H1 (cell line): ENCODE results near the gene RNF224. TPM values are rescaled to one million over a fixed set of nuclear protein-coding genes. Genes with fewer than 3 reads are reported as not detected.

Experiments used
- CTCF ChIA-PET: fragments of 300-600 bp; sonication (Branson Sonifier 250); formaldehyde crosslinking; loops from one replicate; lab custom pipeline; 2021; ENCODE audit not compliant: partially characterized antibody; lab: Charles Lee
- POLR2A ChIA-PET: fragments of 300-600 bp; sonication (Branson Sonifier 250); formaldehyde crosslinking; loops from one replicate; lab custom pipeline; 2021; ENCODE audit warnings: inconsistent platforms; ENCODE audit not compliant: partially characterized antibody; lab: Charles Lee
- DNase-seq, 2 experiments: peaks; one replicate each; pipeline versions ENCODE4 v3.0.0 to v3.0.0-alpha.2; 2010 to 2022; ENCODE audit warnings: low spot score in 2 of 2, low read depth in 1 of 2, mixed read lengths in 1 of 2
- FAIRE-seq: peaks from 2 replicates; lab custom pipeline; 2011; peaks lifted over from hg19 to GRCh38; lab: Jason Lieb, UNC
- H2AFZ ChIP-seq: 2 replicates; pipeline ENCODE4 v1.8.1; 2012; ENCODE audit warnings: low read length, inconsistent platforms
- H2AK5ac ChIP-seq: 2 replicates; pipeline ENCODE4 v1.6.1; 2013; ENCODE audit warnings: low read depth, low read length
- H2BK120ac ChIP-seq: replicated peaks from 2 replicates; pipeline ENCODE3; 2013; ENCODE audit warnings: low read depth, low read length, inconsistent platforms
- H2BK12ac ChIP-seq: 2 replicates; pipeline ENCODE4 v1.6.1; 2013; ENCODE audit warnings: low read depth, low read length
- H2BK15ac ChIP-seq: 2 replicates; pipeline ENCODE4 v1.6.1; 2013; ENCODE audit warnings: low read length
- H2BK20ac ChIP-seq: 2 replicates; pipeline ENCODE4 v1.6.1; 2013; ENCODE audit warnings: low read length
- H2BK5ac ChIP-seq: 2 replicates; pipeline ENCODE4 v1.6.1; 2013; ENCODE audit warnings: low read depth, low read length
- H3K14ac ChIP-seq: 2 replicates; pipeline ENCODE4 v1.6.1; 2013; ENCODE audit warnings: inconsistent platforms; ENCODE audit not compliant: insufficient read length
- H3K18ac ChIP-seq: 2 replicates; pipeline ENCODE4 v1.6.1; 2013; ENCODE audit warnings: low read length; ENCODE audit errors: extremely low read depth
- H3K23ac ChIP-seq: 2 replicates; pipeline ENCODE4 v1.6.1; 2013; ENCODE audit warnings: inconsistent platforms; ENCODE audit not compliant: insufficient read length
- H3K23me2 ChIP-seq: 2 replicates; pipeline ENCODE4 v1.6.1; 2013; ENCODE audit warnings: low read depth, low read length
- H3K27ac ChIP-seq: 2 replicates; pipeline ENCODE4 v1.6.1; 2011; ENCODE audit warnings: low read depth, low read length, inconsistent platforms
- H3K27me3 ChIP-seq, 4 experiments: replicated peaks in 1 of 4; 1 replicate in 1 of 4; 2 replicates in 3 of 4; pipeline versions ENCODE4 v1.6.1 to v1.8.1; 2011 to 2013; ENCODE audit warnings: low read length in 3 of 4, mild to moderate bottlenecking in 3 of 4, inconsistent platforms in 2 of 4, mixed read lengths in 2 of 4, moderate library complexity in 1 of 4; ENCODE audit not compliant: control insufficient read depth in 3 of 4, insufficient read depth in 3 of 4; ENCODE audit errors: extremely low read depth in 1 of 4
- H3K36me3 ChIP-seq, 4 experiments: 2 replicates each; pipeline versions ENCODE4 v1.6.1 to v1.8.1; 2011 to 2013; ENCODE audit warnings: mild to moderate bottlenecking in 4 of 4, low read length in 3 of 4, moderate library complexity in 2 of 4, control low read depth in 1 of 4, inconsistent platforms in 1 of 4; ENCODE audit not compliant: insufficient read depth in 4 of 4, control insufficient read depth in 2 of 4
- H3K4ac ChIP-seq: replicated peaks from 2 replicates; pipeline ENCODE3; 2013; ENCODE audit warnings: low read length, low read depth, mixed read lengths, inconsistent platforms; ENCODE audit not compliant: insufficient read length
- H3K4me1 ChIP-seq, 4 experiments: replicated peaks in 1 of 4; 1 replicate in 1 of 4; 2 replicates in 3 of 4; pipeline versions ENCODE4 v1.6.1 to v1.8.1; 2011 to 2013; ENCODE audit warnings: low read length in 3 of 4, inconsistent platforms in 2 of 4, mixed read lengths in 1 of 4; ENCODE audit not compliant: insufficient read depth in 4 of 4, control insufficient read depth in 3 of 4
- H3K4me2 ChIP-seq, 2 experiments: 2 replicates each; pipeline versions ENCODE4 v1.6.1 to v1.8.1; 2011 to 2013; ENCODE audit warnings: low read depth in 2 of 2, low read length in 2 of 2, control low read depth in 1 of 2, inconsistent platforms in 1 of 2, mild to moderate bottlenecking in 1 of 2; ENCODE audit not compliant: insufficient read depth in 1 of 2
- H3K4me3 ChIP-seq, 4 experiments: fragments of 200-600, 300-600 bp in 1 of 4; sonication (generic), shearing (Covaris generic), sonication (Bioruptor Twin) in 1 of 4; 2 replicates each; pipeline versions ENCODE4 v1.5.1 to v1.8.1; 2011 to 2016; ENCODE audit warnings: low read length in 4 of 4, low read depth in 3 of 4, control low read depth in 2 of 4, inconsistent platforms in 2 of 4, mild to moderate bottlenecking in 2 of 4, mixed read lengths in 1 of 4, moderate library complexity in 1 of 4; ENCODE audit not compliant: insufficient read depth in 2 of 4; ENCODE audit errors: extremely low read depth in 1 of 4
- H3K56ac ChIP-seq: replicated peaks from 2 replicates; pipeline ENCODE3; 2013; ENCODE audit warnings: low read depth, mild to moderate bottlenecking, mixed read lengths, low read length, inconsistent platforms; ENCODE audit not compliant: insufficient read length
- H3K79me1 ChIP-seq: 2 replicates; pipeline ENCODE4 v1.6.1; 2013; ENCODE audit warnings: low read depth, low read length, control low read depth
- H3K79me2 ChIP-seq, 2 experiments: 2 replicates each; pipeline versions ENCODE4 v1.6.1 to v1.8.1; 2012 to 2013; ENCODE audit warnings: low read length in 2 of 2, mild to moderate bottlenecking in 2 of 2, inconsistent platforms in 1 of 2; ENCODE audit not compliant: insufficient read depth in 2 of 2, control insufficient read depth in 1 of 2
- H3K9ac ChIP-seq, 4 experiments: replicated peaks in 1 of 4; 1 replicate in 1 of 4; 2 replicates in 3 of 4; pipeline versions ENCODE4 v1.6.1 to v1.8.1; 2011 to 2013; ENCODE audit warnings: low read depth in 3 of 4, low read length in 3 of 4, control low read depth in 2 of 4, mild to moderate bottlenecking in 2 of 4, moderate library complexity in 2 of 4, inconsistent platforms in 1 of 4; ENCODE audit errors: extremely low read depth in 1 of 4
- H3K9me3 ChIP-seq, 2 experiments: 2 replicates each; pipeline versions ENCODE4 v1.6.1 to v1.8.1; 2012 to 2013; ENCODE audit warnings: mild to moderate bottlenecking in 2 of 2, moderate library complexity in 2 of 2, control low read depth in 1 of 2, inconsistent platforms in 1 of 2, low read depth in 1 of 2, low read length in 1 of 2, mixed read lengths in 1 of 2; ENCODE audit not compliant: insufficient read depth in 2 of 2
- H4K20me1 ChIP-seq, 2 experiments: replicated peaks in 1 of 2; 2 replicates each; pipeline versions ENCODE3 to v1.8.1; 2011 to 2013; ENCODE audit warnings: inconsistent platforms in 2 of 2, low read length in 2 of 2, mild to moderate bottlenecking in 1 of 2; ENCODE audit not compliant: insufficient read depth in 2 of 2, control insufficient read depth in 1 of 2
- H4K5ac ChIP-seq: 2 replicates; pipeline ENCODE4 v1.6.1; 2013; ENCODE audit warnings: low read length, low read depth, mixed read lengths, inconsistent platforms; ENCODE audit not compliant: insufficient read length
- H4K8ac ChIP-seq: 2 replicates; pipeline ENCODE4 v1.8.0; 2013; ENCODE audit warnings: mild to moderate bottlenecking, moderate library complexity, low read length, inconsistent platforms; ENCODE audit not compliant: insufficient read depth; ENCODE audit errors: extremely low read depth
- H4K91ac ChIP-seq: replicated peaks from 2 replicates; pipeline ENCODE3; 2013; ENCODE audit warnings: low read length, mixed read lengths, inconsistent platforms; ENCODE audit not compliant: insufficient read length
- BACH1 ChIP-seq: IDR thresholded peaks from 2 replicates; pipeline ENCODE4 v1.6.1; 2012; ENCODE audit warnings: low read length, improper control_type of control experiment
- CEBPB ChIP-seq: IDR thresholded peaks from 2 replicates; pipeline ENCODE4 v1.6.1; 2012; ENCODE audit warnings: low read depth, low read length
- CHD2 ChIP-seq: IDR thresholded peaks from 2 replicates; pipeline ENCODE4 v1.6.1; 2012; ENCODE audit warnings: low read length, improper control_type of control experiment
- CREB1 ChIP-seq: IDR thresholded peaks from 2 replicates; pipeline ENCODE4 v1.6.1; 2012; ENCODE audit warnings: inconsistent platforms
- CTBP2 ChIP-seq: IDR thresholded peaks from 2 replicates; pipeline ENCODE4 v1.7.0; 2011; ENCODE audit warnings: borderline replicate concordance, mild to moderate bottlenecking, moderate library complexity, mixed read lengths, low read length; ENCODE audit not compliant: insufficient read depth, insufficient read length
- EP300 ChIP-seq, 2 experiments: IDR thresholded peaks; 1 replicate in 1 of 2; 2 replicates in 1 of 2; pipeline ENCODE4 v1.6.1; 2011 to 2012; ENCODE audit warnings: low read depth in 2 of 2, low read length in 2 of 2, mild to moderate bottlenecking in 2 of 2, borderline replicate concordance in 1 of 2, inconsistent platforms in 1 of 2, moderate library complexity in 1 of 2
- GABPA ChIP-seq: IDR thresholded peaks from 2 replicates; pipeline ENCODE4 v1.6.1; 2011; ENCODE audit warnings: mild to moderate bottlenecking, low read length, moderate library complexity, borderline replicate concordance; ENCODE audit not compliant: insufficient read depth
- HDAC2 ChIP-seq, 2 experiments: fragments of 300-600 bp in 1 of 2; sonication (generic) in 1 of 2; IDR thresholded peaks; 2 replicates each; pipeline ENCODE4 v1.6.1; 2011 to 2012; ENCODE audit warnings: low read depth in 2 of 2, low read length in 2 of 2, mild to moderate bottlenecking in 2 of 2, moderate library complexity in 2 of 2, borderline replicate concordance in 1 of 2, inconsistent platforms in 1 of 2
- POLR2AphosphoS5 ChIP-seq: IDR thresholded peaks from 2 replicates; pipeline ENCODE4 v1.6.1; 2011; ENCODE audit warnings: low read depth, low read length
- POU5F1 ChIP-seq: IDR thresholded peaks from 2 replicates; pipeline ENCODE4 v1.6.1; 2011; ENCODE audit warnings: low read depth, mild to moderate bottlenecking, low read length, moderate library complexity
- RNF2 ChIP-seq: fragments of 200-900, 300-1000 bp; sonication (generic); IDR thresholded peaks from 2 replicates; pipeline ENCODE4 v1.7.1; 2016; ENCODE audit warnings: borderline replicate concordance, low read depth, mild to moderate bottlenecking, antibody characterized with exemption, low read length; ENCODE audit not compliant: poor library complexity, severe bottlenecking; ENCODE audit errors: missing control alignments
- WGBS, 2 experiments: shearing (Covaris generic) in 1 of 2; methylation state at CpG; one replicate each; pipeline versions ENCODE4 v1.1.6 to v1.1.7; 2013 to 2015; ENCODE audit warnings: low lambda C conversion rate in 2 of 2, mixed read lengths in 2 of 2, inconsistent platforms in 1 of 2, low coverage in 1 of 2, missing lambda C conversion rate in 1 of 2; ENCODE audit not compliant: insufficient replicate concordance in 2 of 2, insufficient coverage in 1 of 2, insufficient read length in 1 of 2; ENCODE audit errors: extremely low coverage in 1 of 2, missing lambda C conversion rate in 1 of 2; 5-methylcytosine and 5-hydroxymethylcytosine counted together
- polyA plus RNA-seq, 7 experiments: library from polyadenylated mRNA; depleted of rRNA in 3 of 7; stranded (reverse) in 5 of 7; unstranded in 2 of 7; fragments of >200 nt in 5 of 7; fragments of 200-250 nt in 2 of 7; gene quantifications; 1 replicate in 5 of 7; 2 replicates in 1 of 7; 4 replicates in 1 of 7; pipeline versions ENCODE4 v1.2.1 to v1.2.3, GENCODE V29; 2011 to 2013; ENCODE audit warnings: missing spikeins in 2 of 7, mixed read lengths in 2 of 7
- total RNA-seq: library from RNA; stranded (reverse); fragmentation: NEBNext Ultra II Directional; extraction: Animal tissue kit (Norgen Biotek cat#: 25700); gene quantifications from 2 replicates; pipeline ENCODE4 v1.2.1, GENCODE V29; 2021

Gene RNF224
- total and polyA plus RNA-seq, 2 of the 8 experiments (the other 6 are each of a cell fraction or from before 2014, with no cell fraction given): 0.24 TPM; not detected in 1

DNA sequence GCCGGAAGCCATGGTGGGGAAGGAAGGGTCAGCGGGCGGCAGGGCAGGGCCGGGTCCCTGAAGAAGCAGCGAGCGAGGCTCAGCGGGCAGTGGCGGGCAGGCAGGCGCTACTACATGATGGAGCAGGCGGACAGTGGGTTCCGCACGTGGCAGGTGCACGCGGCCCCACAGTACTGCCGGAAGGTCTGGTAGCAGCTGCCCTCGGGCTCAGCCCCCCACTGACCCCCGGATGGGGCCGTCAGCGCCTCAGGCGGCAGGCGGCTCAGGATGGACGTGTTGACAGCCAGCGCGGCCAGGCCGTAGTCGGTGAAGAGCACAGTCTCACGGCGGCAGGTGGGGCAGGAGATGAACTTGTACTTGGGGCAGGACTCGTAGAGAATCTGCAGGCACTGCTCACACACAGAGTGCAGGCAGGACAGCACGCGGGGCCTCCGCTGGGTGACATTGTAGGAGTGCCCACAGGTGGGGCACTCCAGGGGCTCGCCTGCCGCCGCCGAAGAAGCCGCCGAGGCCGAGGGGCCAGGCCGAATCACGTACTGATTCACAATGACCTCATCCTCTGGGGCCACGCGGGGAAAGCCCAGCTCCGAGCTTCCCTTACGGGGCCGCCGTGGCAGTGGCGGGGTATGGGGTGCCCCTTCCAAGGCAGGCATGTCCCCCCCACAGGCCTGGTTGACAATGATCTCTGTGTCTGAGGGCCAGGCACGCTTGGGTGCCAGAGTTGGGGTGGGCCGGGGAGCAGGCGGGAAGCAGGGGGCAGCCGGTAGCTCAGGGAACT is 6.8 kb upstream of the RNF224 start:
- H3K27ac ChIP-seq: no peak overlapping the region
- H3K23ac ChIP-seq: no peak overlapping the region
- H3K56ac ChIP-seq: no peak overlapping the region
- H3K18ac ChIP-seq: no peak overlapping the region
- no peaks in the 10 kb centered on the region for H3K79me2 ChIP-seq
- H2BK5ac ChIP-seq: no peak overlapping the region
- H4K20me1 ChIP-seq: peaks cover 0 to 9% of the 10 kb centered on the region in 2 experiments
- no peak overlapping the region for H3K14ac ChIP-seq
- H3K27me3 ChIP-seq: no peaks in the 10 kb centered on the region; a peak in 2 of 7 replicates
- no peak overlapping the region for H2BK12ac ChIP-seq
- H4K8ac ChIP-seq: no peak overlapping the region; the same call in none of the 2 replicates
- no peak overlapping the region for H2AK5ac ChIP-seq
- no peak overlapping the region for H3K4me3 ChIP-seq
- H2BK120ac ChIP-seq: no peak overlapping the region
- no peak overlapping the region for H2BK20ac ChIP-seq
- 91% methylated on average over 45 of the region's 52 CpGs; no CpG with 5 or more reads in 1 of the 2 experiments for WGBS, 2 experiments
- ChIA-PET POLR2A (interaction anchor here (0.5 to 69.9 kb wide), 11 partner anchors 13 to 234 kb away, joined by 3 to 1462 read pairs (median 5); partner anchors contain the start of genes NDOR1, NELFB, STPG3 and TMEM203), CTCF (interaction anchor here (0.7 to 20.2 kb wide), 6 partner anchors 11 to 144 kb away, joined by 3 to 204 read pairs (median 4); partner anchors contain the start of genes ANAPC2, SSNA1 and TUBB4B)
- H3K9ac ChIP-seq: no peak overlapping the region
- no peak overlapping the region for H3K4ac ChIP-seq
- DNase-seq: no peak
- H3K79me1 ChIP-seq: no peaks in the 10 kb centered on the region
- peaks cover 0 to 11% (median 3%) of the 10 kb centered on the region in 4 experiments; a peak in 5 of 8 replicates for H3K36me3 ChIP-seq
- H2AFZ ChIP-seq: no peak overlapping the region
- no peaks in the 10 kb centered on the region for H3K9me3 ChIP-seq
- no peak overlapping the region for H4K91ac ChIP-seq
- peaks cover 0 to 18% (median 12%) of the 10 kb centered on the region in 4 experiments; a peak in 5 of 7 replicates for H3K4me1 ChIP-seq
- peaks cover 18% of the 10 kb centered on the region; the same call in 1 of the 2 replicates for H3K23me2 ChIP-seq
- FAIRE-seq: no peak
- no peak overlapping the region; a peak in 1 of 4 replicates for H3K4me2 ChIP-seq
- no peak overlapping the region for H2BK15ac ChIP-seq
- no peak overlapping the region for H4K5ac ChIP-seq
- TF ChIP-seq CEBPB: no peak
- TF ChIP-seq POU5F1: no peak
- TF ChIP-seq POLR2AphosphoS5: no peak
- no peak for TF ChIP-seq CHD2
- TF ChIP-seq HDAC2 (IDR thresholded peaks at IDR 0.05; ENCODE audit: borderline replicate concordance in 1 of 2, low read depth in 2 of 2, low read length in 2 of 2): no peak
- TF ChIP-seq EP300 (IDR thresholded peaks at IDR 0.05; ENCODE audit: borderline replicate concordance in 1 of 2, low read depth in 2 of 2, low read length in 2 of 2): no peak
- TF ChIP-seq RNF2: no peak
- no peak for TF ChIP-seq GABPA
- no peak for TF ChIP-seq CTBP2
- no peak for TF ChIP-seq CREB1
- no peak for TF ChIP-seq BACH1
